Measurements from ENCODE around the gene SMYD3. TPM values are rescaled to one million over a fixed set of nuclear protein-coding genes. Genes with fewer than 3 reads are reported as not detected.

SMYD3 gene
- total RNA-seq, 1 donor from 2014 or later: 18.8 TPM

DNA sequence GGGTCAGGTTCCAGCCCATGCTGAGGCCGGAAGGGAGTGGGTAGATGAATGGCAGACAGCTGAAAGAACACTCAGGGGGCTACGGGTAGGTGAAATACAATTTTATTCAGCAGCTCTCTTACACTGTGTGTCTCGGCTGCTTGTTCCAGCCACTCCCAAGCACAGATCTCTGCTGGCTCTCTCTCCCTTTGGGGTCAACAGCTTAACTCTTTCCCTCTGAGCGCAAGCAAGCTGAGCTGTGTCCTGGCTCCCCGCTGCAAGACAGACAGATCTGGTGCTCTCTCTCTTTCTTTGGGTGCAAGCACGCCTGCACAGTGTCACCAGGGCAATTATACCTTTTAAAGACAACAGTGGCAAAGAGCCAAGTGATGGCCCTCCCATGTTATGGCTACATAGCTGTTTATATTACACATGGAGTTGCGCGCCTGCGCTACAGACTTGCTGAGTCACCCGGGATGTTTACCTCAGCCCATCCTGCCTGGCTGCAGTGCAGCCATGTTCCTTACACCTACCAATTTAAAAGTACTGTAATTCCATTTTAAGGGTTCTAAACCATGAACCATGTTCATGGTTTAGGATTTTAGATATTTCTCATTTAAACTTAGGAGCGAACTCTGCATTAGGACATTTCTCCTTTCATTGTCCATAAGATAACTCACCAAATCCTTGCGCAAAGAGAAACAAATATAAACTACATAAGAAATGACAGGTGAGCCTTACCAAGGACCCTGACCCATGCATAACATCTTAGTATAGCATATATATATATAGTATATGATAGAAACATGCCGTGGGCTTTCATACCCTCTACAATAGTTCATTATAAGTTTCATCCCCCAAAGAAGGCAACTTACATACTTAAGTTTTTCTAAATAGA, 396.5 kb downstream of the SMYD3 start:
- DNase-seq (ENCODE audit: low spot score): no peak

- DNase-seq (ENCODE audit: low spot score): no peak
Measured at GRCh38 chr1:246108278-246108925, 398.7 kb downstream of the SMYD3 start.

DNA sequence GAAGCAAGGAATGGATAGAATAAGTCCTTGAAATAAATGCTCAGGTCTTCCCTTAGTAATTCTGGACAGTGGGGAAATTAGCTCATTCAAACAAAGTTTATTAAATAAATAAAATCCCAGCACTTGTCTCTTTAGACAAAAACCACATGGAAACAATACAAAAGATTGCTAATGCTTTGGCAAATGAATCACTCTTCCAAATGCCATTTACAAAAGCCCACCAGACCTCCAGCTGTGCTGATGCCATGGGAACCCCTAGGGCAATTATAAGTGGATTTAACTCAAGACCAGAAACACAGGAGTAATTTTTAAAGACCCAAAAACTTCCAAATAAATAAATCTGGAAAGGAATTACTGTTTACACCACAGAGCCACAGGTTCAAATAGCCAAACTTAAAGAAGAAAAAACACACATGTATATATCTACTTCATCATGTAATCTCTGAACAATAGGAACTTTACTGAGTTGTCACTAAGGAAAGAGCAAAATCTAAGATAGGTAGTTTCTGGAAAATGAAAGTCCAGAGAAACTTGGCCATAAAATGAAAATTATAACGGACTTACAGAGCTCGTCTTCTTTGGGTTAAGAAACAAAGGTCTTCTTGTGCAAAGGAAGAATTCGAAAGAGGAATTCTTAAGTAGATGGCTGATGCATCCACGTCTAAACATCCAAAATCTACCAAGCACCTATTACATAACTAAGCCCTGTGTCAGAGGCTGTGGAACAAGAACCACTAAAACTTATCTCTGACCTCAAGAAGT, 399.4 kb downstream of the SMYD3 start:
- no peak for DNase-seq (ENCODE audit: low spot score)

GRCh38 chr1:246106342-246106763, 400.7 kb downstream of the SMYD3 start:
- DNase-seq (ENCODE audit: low spot score): no peak

DNA sequence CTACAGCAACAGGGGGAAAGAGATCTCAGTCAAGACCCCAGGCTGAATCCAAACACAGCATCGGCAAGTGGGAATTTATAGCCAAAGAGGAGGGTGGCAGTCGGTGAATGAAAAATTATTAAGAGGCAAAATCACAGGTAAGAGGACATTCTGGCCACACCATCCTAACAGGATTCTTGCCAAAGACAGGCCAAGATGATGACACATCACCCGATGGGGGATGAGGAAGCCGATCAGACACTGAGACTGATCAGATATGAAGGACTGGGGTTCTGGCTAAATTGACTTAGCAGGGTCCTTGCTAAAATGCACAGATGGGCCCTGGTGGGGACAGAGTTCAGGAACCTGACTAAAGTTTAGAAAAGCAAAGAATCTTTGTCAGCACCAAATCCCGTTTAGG, 402.2 kb downstream of the SMYD3 start:
- no peak for DNase-seq (ENCODE audit: low spot score)

DNA sequence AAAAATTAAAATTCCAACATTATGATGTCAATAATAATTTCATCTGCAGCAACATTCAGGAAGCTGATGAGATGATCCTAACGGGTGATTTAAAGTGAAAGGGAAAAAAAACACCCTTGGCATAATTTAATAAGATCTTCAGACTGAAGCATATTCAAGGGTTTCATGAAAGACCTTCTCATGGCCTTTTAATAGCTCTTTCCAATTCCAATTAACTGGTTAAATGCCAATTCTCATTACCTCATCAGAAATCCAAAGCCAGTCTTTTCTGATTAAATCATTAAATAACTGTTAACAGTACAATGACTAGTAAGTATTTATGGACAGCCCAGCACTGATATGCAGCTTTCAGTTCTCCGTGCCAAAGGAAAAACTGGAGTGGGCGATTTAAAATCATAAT, 407.5 kb downstream of the SMYD3 start:
- DNase-seq (ENCODE audit: low spot score): no peak

GRCh38 chr1:246096356-246096755, 410.7 kb downstream of the SMYD3 start:
- no peak for DNase-seq (ENCODE audit: low spot score)

- no peak for DNase-seq (ENCODE audit: low spot score)
Measured at GRCh38 chr1:246095443-246095842, 411.6 kb downstream of the SMYD3 start.

DNA sequence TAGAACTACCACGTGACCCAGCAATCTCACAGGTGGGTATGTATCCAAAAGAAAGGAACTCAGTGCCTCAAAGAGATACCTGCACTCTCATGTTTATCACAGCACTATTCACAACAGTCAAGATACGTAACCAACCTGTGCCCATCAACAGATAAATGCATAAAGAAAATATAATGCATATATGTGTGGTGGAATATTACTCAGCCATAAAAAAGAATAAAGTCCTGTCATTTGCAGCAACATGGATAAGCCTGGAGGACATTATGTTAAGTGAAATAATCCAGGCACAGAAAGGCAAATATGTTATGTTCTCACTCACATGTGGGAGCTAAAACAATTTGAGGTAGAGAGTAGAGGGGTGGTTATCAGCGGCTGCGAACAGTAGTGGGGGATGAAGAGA, 413.8 kb downstream of the SMYD3 start:
- no peak for DNase-seq (ENCODE audit: low spot score)

GRCh38 chr1:246092136-246092535, 414.9 kb downstream of the SMYD3 start:
- no peak for DNase-seq (ENCODE audit: low spot score)

- no peak for DNase-seq (ENCODE audit: low spot score)
Measured at GRCh38 chr1:246091477-246091876, 415.6 kb downstream of the SMYD3 start.

DNA sequence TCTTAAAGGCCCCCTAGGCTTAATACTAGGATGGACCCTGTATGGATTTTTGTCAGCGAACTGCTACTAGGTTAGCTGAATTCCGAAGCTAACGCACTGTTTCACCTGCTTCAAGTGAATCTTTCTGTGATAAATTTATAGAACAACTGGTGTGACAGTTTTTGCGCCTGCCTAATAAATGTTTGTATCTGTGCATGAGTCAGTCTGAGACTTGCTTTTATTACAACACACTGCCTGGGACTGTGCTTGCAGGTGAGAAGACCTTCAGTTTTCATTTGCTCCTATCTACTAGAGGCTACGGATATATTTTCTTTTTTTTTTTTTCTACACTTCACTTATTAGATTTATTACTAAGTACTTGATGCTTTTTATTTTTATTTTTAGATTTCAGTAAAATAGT, 420.9 kb downstream of the SMYD3 start:
- DNase-seq (ENCODE audit: low spot score): no peak

DNA sequence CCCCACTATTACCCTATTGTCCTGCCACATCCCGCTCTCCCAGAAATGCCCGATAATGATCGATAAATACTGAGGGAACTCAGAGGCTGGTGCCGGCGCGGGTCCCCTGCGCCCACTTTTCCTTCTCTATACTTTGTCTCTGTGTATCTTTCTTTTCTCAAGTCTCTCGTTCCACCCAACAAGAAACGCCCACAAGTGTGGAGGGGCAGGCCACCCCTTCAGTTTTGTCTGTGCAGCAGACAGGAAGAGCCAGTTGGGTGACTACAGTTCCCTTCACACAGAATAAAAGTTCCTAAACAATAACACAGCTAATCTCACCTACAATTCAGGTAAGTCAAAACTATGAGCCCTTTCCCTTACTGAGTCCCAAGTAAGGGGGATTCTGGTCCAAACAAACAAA, 423.7 kb downstream of the SMYD3 start:
- no peak for DNase-seq (ENCODE audit: low spot score)

GRCh38 chr1:246081856-246082668, 425.0 kb downstream of the SMYD3 start:
- DNase-seq (ENCODE audit: low spot score): no peak

- no peak for DNase-seq (ENCODE audit: low spot score)
Measured at GRCh38 chr1:246081138-246081702, 425.9 kb downstream of the SMYD3 start.

DNA sequence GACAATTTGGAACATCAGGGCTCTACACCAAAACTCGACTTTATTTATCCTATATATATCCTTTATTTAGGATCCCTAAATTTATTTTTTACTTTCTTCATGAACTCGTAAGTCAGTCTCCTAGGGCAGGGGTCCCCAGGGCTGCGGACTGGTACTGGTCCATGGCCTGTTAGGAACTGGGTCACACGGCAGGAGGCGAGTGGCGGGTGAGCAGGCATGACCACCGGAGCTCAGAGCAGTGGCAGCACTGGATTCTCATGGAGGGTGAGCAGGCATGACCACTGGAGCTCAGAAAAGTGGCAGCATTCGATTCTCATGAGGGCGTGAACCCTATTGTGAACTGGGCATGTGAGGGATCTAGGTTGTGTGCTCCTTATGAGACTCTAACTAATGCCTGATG, 427.0 kb downstream of the SMYD3 start:
- no peak for DNase-seq (ENCODE audit: low spot score)

GRCh38 chr1:246078888-246079252, 428.2 kb downstream of the SMYD3 start:
- no peak for DNase-seq (ENCODE audit: low spot score)

GRCh38 chr1:246078126-246078887, 428.8 kb downstream of the SMYD3 start:
- DNase-seq (ENCODE audit: low spot score): no peak

- no peak for DNase-seq (ENCODE audit: low spot score)
Measured at GRCh38 chr1:246077476-246077875, 429.6 kb downstream of the SMYD3 start.

DNA sequence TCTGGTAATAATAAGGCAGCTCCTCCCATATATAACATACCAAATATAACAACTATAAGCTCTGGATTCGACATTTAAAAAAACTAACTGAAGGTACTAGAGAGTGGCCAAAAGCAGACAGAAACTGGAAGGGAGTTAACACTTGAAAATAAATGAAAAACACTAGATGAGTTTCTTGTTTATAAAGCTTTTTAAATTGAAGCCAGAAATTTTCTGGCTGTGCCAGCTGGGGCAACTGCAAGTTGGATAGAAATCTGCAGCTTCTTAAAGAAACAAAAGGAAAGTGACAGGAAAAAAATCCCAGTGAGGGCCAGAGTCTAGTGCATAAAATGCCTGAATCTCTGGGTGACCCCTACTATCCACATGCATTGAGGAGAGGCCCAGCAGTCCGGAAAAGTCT, 432.7 kb downstream of the SMYD3 start:
- DNase-seq (ENCODE audit: low spot score): no peak

All from mucosa of gallbladder (tissue), 1 donor.